Measurements from ENCODE around the gene RELA. TPM values are rescaled to one million over a fixed set of nuclear protein-coding genes. Genes with fewer than 3 reads are reported as not detected.

Gene RELA
- total RNA-seq, 1 donor from 2014 or later, result 79.7 TPM

DNA sequence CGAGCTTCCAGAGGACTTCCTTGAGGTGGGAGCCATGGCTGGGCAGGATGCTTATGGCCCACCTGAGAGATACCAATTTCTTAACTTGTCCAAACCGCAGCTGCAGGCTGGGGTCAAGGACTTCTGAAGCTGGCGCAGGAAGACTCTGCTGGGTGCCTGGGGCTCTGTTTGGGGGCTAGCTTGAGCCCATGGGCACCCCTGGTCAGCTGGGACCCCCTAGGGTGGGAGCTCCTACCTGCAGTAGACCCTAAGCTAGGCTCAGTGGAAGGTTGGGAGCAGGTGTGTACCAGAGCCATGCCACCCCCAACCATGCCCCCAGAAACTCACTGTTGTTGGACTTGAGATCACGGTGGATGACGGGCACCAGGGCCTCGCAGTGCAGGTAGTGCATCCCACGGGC lies 50.0 kb downstream of the RELA start:
- TF ChIP-seq, protein P1, sequence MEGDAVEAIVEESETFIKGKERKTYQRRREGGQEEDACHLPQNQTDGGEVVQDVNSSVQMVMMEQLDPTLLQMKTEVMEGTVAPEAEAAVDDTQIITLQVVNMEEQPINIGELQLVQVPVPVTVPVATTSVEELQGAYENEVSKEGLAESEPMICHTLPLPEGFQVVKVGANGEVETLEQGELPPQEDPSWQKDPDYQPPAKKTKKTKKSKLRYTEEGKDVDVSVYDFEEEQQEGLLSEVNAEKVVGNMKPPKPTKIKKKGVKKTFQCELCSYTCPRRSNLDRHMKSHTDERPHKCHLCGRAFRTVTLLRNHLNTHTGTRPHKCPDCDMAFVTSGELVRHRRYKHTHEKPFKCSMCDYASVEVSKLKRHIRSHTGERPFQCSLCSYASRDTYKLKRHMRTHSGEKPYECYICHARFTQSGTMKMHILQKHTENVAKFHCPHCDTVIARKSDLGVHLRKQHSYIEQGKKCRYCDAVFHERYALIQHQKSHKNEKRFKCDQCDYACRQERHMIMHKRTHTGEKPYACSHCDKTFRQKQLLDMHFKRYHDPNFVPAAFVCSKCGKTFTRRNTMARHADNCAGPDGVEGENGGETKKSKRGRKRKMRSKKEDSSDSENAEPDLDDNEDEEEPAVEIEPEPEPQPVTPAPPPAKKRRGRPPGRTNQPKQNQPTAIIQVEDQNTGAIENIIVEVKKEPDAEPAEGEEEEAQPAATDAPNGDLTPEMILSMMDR (IDR thresholded peaks at IDR 0.05), result no peak
- Mint-ChIP-seq H3K4me3 (ENCODE audit: unreplicated experiment) (peak overlapping the region; percentile 89), H3K4me1 (ENCODE audit: unreplicated experiment) (peaks cover 44% of the 10 kb centered on the region), H3K27ac (ENCODE audit: unreplicated experiment) (peak overlapping the region; percentile 57), H3K36me3 (ENCODE audit: unreplicated experiment) (peaks cover 15% of the 10 kb centered on the region), H3K27me3 (ENCODE audit: unreplicated experiment) (no peaks in the 10 kb centered on the region), H3K9me3 (ENCODE audit: unreplicated experiment) (no peaks in the 10 kb centered on the region)
- DNase-seq (ENCODE audit: extremely low spot score, unreplicated experiment), result no peak

DNA sequence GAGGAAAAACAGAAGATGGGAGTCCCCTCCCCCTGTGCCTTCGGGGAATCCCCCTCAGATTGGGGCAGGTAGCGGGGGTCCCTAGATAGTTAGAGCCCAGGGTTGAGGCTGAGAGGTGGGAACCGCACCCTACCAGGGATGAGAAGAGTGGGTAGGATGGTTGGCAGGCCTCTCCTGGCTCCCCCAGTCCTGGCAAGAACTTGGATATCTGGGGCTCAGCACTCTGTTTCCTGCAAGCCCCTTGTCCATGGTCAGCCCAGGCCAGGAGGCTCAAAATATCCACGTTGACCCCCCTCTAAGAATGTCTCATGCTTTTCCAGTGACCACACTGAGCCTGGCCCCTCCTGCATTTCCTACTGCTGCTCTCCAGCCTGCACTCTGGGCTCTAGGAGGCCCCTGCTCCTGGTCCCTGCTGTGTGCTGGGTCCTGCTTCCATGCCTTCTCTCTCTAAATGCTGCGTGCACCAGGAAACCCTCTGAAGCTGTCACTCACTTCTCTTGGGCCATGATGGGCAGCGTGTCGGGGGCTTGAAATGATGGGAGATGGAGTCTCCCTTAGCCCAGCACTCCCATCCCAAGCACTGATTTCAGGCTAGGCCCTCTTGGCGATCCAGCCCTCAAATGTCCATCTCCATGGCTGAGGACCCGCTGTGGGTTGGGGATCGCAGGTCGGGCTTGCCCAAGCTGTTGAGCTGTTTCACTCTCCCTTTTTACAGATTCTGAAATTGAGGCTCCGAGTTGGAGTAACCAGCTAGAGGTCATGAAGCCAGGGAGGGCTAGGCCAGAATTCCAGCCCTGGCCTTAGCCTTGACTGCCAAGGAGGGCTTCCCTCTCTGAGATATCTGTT lies 50.7 kb downstream of the RELA start:
- Mint-ChIP-seq H3K9me3 (ENCODE audit: unreplicated experiment) (no peaks in the 10 kb centered on the region), H3K36me3 (ENCODE audit: unreplicated experiment) (peaks cover 12% of the 10 kb centered on the region), H3K4me1 (ENCODE audit: unreplicated experiment) (peaks cover 44% of the 10 kb centered on the region), H3K4me3 (ENCODE audit: unreplicated experiment) (peak overlapping the region; percentile 89), H3K27me3 (ENCODE audit: unreplicated experiment) (no peaks in the 10 kb centered on the region), H3K27ac (ENCODE audit: unreplicated experiment) (peak overlapping the region; percentile 57)
- DNase-seq (ENCODE audit: extremely low spot score, unreplicated experiment), result no peak
- TF ChIP-seq, protein P1 (IDR thresholded peaks at IDR 0.05), result no peak

DNA sequence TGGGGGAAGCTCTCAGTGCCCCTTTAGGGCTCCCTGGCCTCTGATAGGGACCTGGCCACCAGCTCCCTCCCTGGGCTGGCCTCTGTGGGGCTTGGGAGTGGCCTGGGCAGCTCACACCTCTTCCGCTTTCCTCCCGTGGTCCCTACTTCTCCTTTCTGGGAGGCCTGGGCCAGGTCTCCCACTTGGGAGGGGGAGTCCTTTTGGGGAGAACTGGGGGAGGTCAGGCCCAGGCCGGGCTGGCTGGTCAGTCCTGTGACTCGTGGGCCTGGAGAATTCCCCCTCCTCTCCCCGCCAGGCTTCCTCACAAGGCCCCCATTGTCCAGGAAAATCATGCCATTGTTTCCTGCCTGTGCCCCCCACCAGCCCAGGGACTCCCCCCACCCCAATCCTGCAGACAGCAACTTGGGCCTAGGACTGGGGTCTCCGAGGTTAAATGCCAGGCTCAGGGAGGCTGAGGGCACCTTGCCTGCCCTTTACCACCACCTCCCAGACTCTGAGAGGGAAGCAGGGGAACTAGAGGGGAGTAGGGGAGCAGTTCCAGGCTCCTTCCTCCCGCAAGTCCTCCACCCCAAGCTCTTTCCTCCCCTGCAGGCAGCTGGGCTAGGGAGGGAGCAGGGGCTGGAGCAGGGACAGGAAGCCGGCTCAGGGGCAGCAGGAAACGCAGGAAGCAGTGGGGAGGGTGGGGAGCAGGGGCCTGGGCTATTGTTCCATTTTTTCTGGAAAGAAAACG lies 51.5 kb downstream of the RELA start:
- Mint-ChIP-seq H3K27me3 (ENCODE audit: unreplicated experiment) (no peaks in the 10 kb centered on the region), H3K9me3 (ENCODE audit: unreplicated experiment) (no peaks in the 10 kb centered on the region), H3K27ac (ENCODE audit: unreplicated experiment) (peak overlapping the region; percentile 57), H3K36me3 (ENCODE audit: unreplicated experiment) (peaks cover 13% of the 10 kb centered on the region), H3K4me3 (ENCODE audit: unreplicated experiment) (peak overlapping the region; percentile 89), H3K4me1 (ENCODE audit: unreplicated experiment) (peaks cover 36% of the 10 kb centered on the region)
- DNase-seq (ENCODE audit: extremely low spot score, unreplicated experiment), result no peak
- TF ChIP-seq, protein P1 (IDR thresholded peaks at IDR 0.05), result no peak

DNA sequence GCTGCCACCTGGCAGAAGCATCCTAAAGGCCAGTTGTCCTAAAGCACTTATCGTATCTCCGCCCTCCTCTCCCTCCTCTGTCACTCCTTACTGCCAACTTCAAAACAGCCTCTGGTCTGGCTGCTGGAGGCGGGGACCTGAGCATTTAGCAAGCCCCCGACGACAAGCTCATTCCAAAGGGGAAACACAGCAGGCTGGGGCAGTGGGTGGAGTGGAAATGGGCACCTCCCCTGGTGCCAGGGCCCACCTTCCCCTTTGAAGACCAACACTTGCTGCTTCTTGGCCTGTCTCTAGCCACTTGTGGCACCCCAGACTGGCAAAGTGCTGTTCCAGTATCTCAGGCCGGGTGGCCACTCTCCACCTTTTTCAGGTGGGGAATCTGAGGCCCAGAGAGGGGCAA lies 52.3 kb downstream of the RELA start:
- DNase-seq (ENCODE audit: extremely low spot score, unreplicated experiment), result no peak
- no peaks in the 10 kb centered on the region for H3K9me3 Mint-ChIP-seq (ENCODE audit: unreplicated experiment)
- peak overlapping the region; percentile 14 for H3K27ac Mint-ChIP-seq (ENCODE audit: unreplicated experiment)
- no peaks in the 10 kb centered on the region for H3K27me3 Mint-ChIP-seq (ENCODE audit: unreplicated experiment)
- H3K4me1 Mint-ChIP-seq (ENCODE audit: unreplicated experiment), result peaks cover 36% of the 10 kb centered on the region
- H3K4me3 Mint-ChIP-seq (ENCODE audit: unreplicated experiment), result no peak overlapping the region
- H3K36me3 Mint-ChIP-seq (ENCODE audit: unreplicated experiment), result peaks cover 16% of the 10 kb centered on the region
- TF ChIP-seq, protein P1 (IDR thresholded peaks at IDR 0.05), result no peak

GRCh38 chr11:65609665-65610064 lies 53.1 kb downstream of the RELA start:
- DNase-seq (ENCODE audit: extremely low spot score, unreplicated experiment), result no peak
- peak overlapping the region; percentile 51 for H3K27ac Mint-ChIP-seq (ENCODE audit: unreplicated experiment)
- TF ChIP-seq, protein P1 (IDR thresholded peaks at IDR 0.05), result no peak
- H3K4me1 Mint-ChIP-seq (ENCODE audit: unreplicated experiment), result peaks cover 36% of the 10 kb centered on the region
- peaks cover 16% of the 10 kb centered on the region for H3K36me3 Mint-ChIP-seq (ENCODE audit: unreplicated experiment)
- H3K4me3 Mint-ChIP-seq (ENCODE audit: unreplicated experiment), result no peak overlapping the region
- no peaks in the 10 kb centered on the region for H3K9me3 Mint-ChIP-seq (ENCODE audit: unreplicated experiment)
- no peaks in the 10 kb centered on the region for H3K27me3 Mint-ChIP-seq (ENCODE audit: unreplicated experiment)

All from osteocyte (in vitro differentiated cells).